ENCODE results near the gene MUSTN1. TPM values are rescaled to one million over a fixed set of nuclear protein-coding genes. Genes with fewer than 3 reads are reported as not detected.

The MUSTN1 gene
- total RNA-seq, 1 donor from 2014 or later, result not detected

DNA sequence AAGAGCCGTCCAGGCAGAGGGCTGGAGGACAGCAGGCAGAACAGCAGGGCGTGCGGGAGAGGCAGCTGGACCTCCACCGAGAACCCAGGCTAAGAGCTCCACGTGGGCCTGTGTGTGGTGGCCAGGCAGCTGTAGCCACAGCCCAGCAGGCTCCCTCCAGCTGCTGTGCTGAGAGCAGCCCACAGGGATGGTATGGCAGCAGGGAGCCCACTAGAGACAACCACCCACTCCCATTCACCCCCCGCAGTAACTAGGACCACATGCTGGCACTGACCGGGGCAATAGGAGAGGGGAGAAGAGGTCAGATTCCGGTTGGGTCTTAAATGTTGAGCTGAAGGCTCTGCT, 25.6 kb upstream of the MUSTN1 start:
- Mint-ChIP-seq H3K27me3 (ENCODE audit: low read depth, unreplicated experiment) (no peaks in the 10 kb centered on the region), H3K36me3 (ENCODE audit: low read depth, unreplicated experiment) (peaks cover 14% of the 10 kb centered on the region), H3K27ac (ENCODE audit: unreplicated experiment) (no peak overlapping the region), H3K4me3 (ENCODE audit: unreplicated experiment) (no peak overlapping the region), H3K9me3 (ENCODE audit: unreplicated experiment) (peaks cover 12% of the 10 kb centered on the region), H3K4me1 (ENCODE audit: low read depth, unreplicated experiment) (no peaks in the 10 kb centered on the region)
- H2AFZ ChIP-seq (ENCODE audit: low read depth, low read length), result no peak overlapping the region
- H4K20me1 ChIP-seq (ENCODE audit: insufficient read depth, low read length), result peaks cover 33% of the 10 kb centered on the region
- H3K9me3 ChIP-seq (ENCODE audit: insufficient read depth, low read depth, low read length), result no peaks in the 10 kb centered on the region
- no peaks in the 10 kb centered on the region for H3K79me2 ChIP-seq (ENCODE audit: insufficient read depth, low read length)
- no peak overlapping the region for H3K27ac ChIP-seq (ENCODE audit: low read depth, low read length)
- no peak overlapping the region for H3K4me2 ChIP-seq (ENCODE audit: low read length)
- no peak overlapping the region for H3K4me3 ChIP-seq (ENCODE audit: insufficient read depth, low read depth, low read length)
- no peak overlapping the region for H3K9ac ChIP-seq (ENCODE audit: low read length)
- no peaks in the 10 kb centered on the region for H3K27me3 ChIP-seq (ENCODE audit: insufficient read depth, low read length)
- H3K4me1 ChIP-seq (ENCODE audit: insufficient read depth, low read length), result no peaks in the 10 kb centered on the region
- DNase-seq (ENCODE audit: low read depth) (no peak), FAIRE-seq (no peak)
- TF ChIP-seq, protein P1, sequence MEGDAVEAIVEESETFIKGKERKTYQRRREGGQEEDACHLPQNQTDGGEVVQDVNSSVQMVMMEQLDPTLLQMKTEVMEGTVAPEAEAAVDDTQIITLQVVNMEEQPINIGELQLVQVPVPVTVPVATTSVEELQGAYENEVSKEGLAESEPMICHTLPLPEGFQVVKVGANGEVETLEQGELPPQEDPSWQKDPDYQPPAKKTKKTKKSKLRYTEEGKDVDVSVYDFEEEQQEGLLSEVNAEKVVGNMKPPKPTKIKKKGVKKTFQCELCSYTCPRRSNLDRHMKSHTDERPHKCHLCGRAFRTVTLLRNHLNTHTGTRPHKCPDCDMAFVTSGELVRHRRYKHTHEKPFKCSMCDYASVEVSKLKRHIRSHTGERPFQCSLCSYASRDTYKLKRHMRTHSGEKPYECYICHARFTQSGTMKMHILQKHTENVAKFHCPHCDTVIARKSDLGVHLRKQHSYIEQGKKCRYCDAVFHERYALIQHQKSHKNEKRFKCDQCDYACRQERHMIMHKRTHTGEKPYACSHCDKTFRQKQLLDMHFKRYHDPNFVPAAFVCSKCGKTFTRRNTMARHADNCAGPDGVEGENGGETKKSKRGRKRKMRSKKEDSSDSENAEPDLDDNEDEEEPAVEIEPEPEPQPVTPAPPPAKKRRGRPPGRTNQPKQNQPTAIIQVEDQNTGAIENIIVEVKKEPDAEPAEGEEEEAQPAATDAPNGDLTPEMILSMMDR (IDR thresholded peaks at IDR 0.05; ENCODE audit: insufficient read depth, low read depth, low read length), result no peak
- no peak for TF ChIP-seq EZH2 (IDR thresholded peaks at IDR 0.05; ENCODE audit: insufficient read depth, low read length)
- H3K36me3 ChIP-seq (ENCODE audit: insufficient read depth, low read length), result no peaks in the 10 kb centered on the region

DNA sequence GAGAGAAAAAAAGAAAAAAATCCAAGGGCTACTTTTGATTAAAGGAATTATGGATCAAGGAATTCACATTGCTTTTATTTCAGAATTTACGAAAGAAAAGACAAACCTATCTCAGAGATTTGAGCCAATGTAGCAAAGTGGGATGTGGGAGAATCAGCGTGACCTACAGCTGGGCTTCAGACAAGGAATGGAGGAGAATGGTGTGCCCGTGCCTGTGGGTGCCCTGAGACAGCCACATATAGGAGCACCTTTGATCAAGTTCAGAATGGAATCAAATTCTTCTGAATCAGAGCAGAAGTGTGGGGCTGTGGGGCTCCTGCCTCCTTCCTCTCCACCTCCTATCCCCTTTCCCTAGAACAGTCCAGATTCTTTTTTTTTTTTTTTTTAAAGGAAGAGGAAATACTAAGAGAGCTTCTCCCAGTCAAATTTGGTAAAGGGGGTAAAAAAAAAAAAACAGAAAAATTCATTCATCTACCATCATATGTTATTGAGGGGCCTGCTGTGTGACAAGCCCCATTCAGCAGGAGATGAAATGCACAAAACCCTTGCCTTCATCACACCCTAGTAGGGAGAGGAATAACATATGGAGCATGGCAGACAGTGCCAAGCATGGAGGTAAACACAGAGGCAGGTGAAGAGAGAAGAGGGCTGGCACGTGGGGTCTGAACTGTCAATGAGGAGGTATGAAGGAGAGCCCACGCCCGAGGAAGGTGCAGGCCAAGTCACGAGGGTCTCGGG, 25.0 kb upstream of the MUSTN1 start:
- no peak overlapping the region for H3K27ac ChIP-seq (ENCODE audit: low read depth, low read length)

DNA sequence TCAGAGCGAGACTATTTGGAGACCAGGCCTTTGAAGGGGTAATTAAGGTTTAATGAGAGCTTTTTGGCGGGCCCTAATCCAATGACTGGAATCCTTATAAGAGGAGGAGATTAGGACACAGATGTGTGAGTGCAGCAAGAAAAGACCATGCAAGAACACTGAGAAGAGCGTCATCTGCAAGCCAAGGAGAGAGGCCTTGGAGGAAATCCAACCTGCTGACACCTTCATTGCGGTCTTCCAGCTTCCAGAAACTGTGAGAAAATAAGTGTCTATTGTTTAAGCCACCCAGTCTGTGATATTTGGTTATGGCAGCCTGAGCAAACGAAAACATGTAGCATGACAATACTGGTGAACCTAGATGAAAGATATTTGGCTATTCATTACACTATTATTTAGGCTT, 23.0 kb upstream of the MUSTN1 start:
- H3K4me3 Mint-ChIP-seq (ENCODE audit: unreplicated experiment), result no peak overlapping the region
- no peak for TF ChIP-seq EZH2 (IDR thresholded peaks at IDR 0.05; ENCODE audit: insufficient read depth, low read length)
- TF ChIP-seq, protein P1 (IDR thresholded peaks at IDR 0.05; ENCODE audit: insufficient read depth, low read depth, low read length), result no peak
- Histone ChIP-seq H3K9me3 (ENCODE audit: insufficient read depth, low read depth, low read length) (no peaks in the 10 kb centered on the region), H3K4me1 (ENCODE audit: insufficient read depth, low read length) (no peaks in the 10 kb centered on the region), H3K4me2 (ENCODE audit: low read length) (no peak overlapping the region), H4K20me1 (ENCODE audit: insufficient read depth, low read length) (peaks cover 35% of the 10 kb centered on the region), H3K79me2 (ENCODE audit: insufficient read depth, low read length) (no peaks in the 10 kb centered on the region), H3K27me3 (ENCODE audit: insufficient read depth, low read length) (no peaks in the 10 kb centered on the region), H3K9ac (ENCODE audit: low read length) (no peak overlapping the region), H2AFZ (ENCODE audit: low read depth, low read length) (no peak overlapping the region), H3K4me3 (ENCODE audit: insufficient read depth, low read depth, low read length) (no peak overlapping the region), H3K27ac (ENCODE audit: low read depth, low read length) (no peak overlapping the region), H3K36me3 (ENCODE audit: insufficient read depth, low read length) (no peaks in the 10 kb centered on the region)
- H3K9me3 Mint-ChIP-seq (ENCODE audit: unreplicated experiment), result peaks cover 4% of the 10 kb centered on the region
- no peak overlapping the region for H3K27ac Mint-ChIP-seq (ENCODE audit: unreplicated experiment)
- peaks cover 8% of the 10 kb centered on the region for H3K36me3 Mint-ChIP-seq (ENCODE audit: low read depth, unreplicated experiment)
- no peaks in the 10 kb centered on the region for H3K4me1 Mint-ChIP-seq (ENCODE audit: low read depth, unreplicated experiment)
- DNase-seq (ENCODE audit: low read depth) (no peak), FAIRE-seq (no peak)
- H3K27me3 Mint-ChIP-seq (ENCODE audit: low read depth, unreplicated experiment), result no peaks in the 10 kb centered on the region

More for the DNA sequence above, 25.0 kb upstream of the MUSTN1 start:
- Histone ChIP-seq H3K4me2 (ENCODE audit: low read length) (no peak overlapping the region), H3K4me3 (ENCODE audit: insufficient read depth, low read depth, low read length) (no peak overlapping the region), H3K36me3 (ENCODE audit: insufficient read depth, low read length) (no peaks in the 10 kb centered on the region), H3K79me2 (ENCODE audit: insufficient read depth, low read length) (no peaks in the 10 kb centered on the region), H3K27me3 (ENCODE audit: insufficient read depth, low read length) (no peaks in the 10 kb centered on the region), H3K4me1 (ENCODE audit: insufficient read depth, low read length) (no peaks in the 10 kb centered on the region), H4K20me1 (ENCODE audit: insufficient read depth, low read length) (peaks cover 35% of the 10 kb centered on the region), H3K9me3 (ENCODE audit: insufficient read depth, low read depth, low read length) (no peaks in the 10 kb centered on the region), H2AFZ (ENCODE audit: low read depth, low read length) (no peak overlapping the region), H3K9ac (ENCODE audit: low read length) (no peak overlapping the region)
- Mint-ChIP-seq H3K4me1 (ENCODE audit: low read depth, unreplicated experiment) (no peaks in the 10 kb centered on the region), H3K36me3 (ENCODE audit: low read depth, unreplicated experiment) (peaks cover 14% of the 10 kb centered on the region), H3K27ac (ENCODE audit: unreplicated experiment) (no peak overlapping the region), H3K27me3 (ENCODE audit: low read depth, unreplicated experiment) (no peaks in the 10 kb centered on the region), H3K9me3 (ENCODE audit: unreplicated experiment) (peaks cover 12% of the 10 kb centered on the region), H3K4me3 (ENCODE audit: unreplicated experiment) (no peak overlapping the region)
- no peak for DNase-seq (ENCODE audit: low read depth)
- FAIRE-seq, result no peak
- TF ChIP-seq, protein P1 (IDR thresholded peaks at IDR 0.05; ENCODE audit: insufficient read depth, low read depth, low read length), result no peak
